HCT116 (cell line): ENCODE measurements around the gene SLC4A2. TPM values are rescaled to one million over a fixed set of nuclear protein-coding genes. Genes with fewer than 3 reads are reported as not detected.

Experiments
- ATAC-seq: fragments of 200-7000 bp; cut with Tn5 transposase; 2 replicates; pipeline ENCODE4 v1.9.1; 2020; ENCODE audit warnings: mild to moderate bottlenecking, moderate library complexity
- BruUV-seq: library from RNA; stranded (reverse); fragments of 400-500 nt; replicated peaks from 2 replicates; lab custom pipeline; 2021; lab: Mats Ljungman, UMichigan
- CTCF ChIA-PET: fragments of 300-600 bp; sonication (Branson Sonifier 250); formaldehyde crosslinking; loops from one replicate; lab custom pipeline; 2021; ENCODE audit warnings: antibody characterized with exemption; lab: Charles Lee
- POLR2A ChIA-PET: fragments of 300-600, 350-600 bp; sonication (Branson Sonifier 250); formaldehyde crosslinking; loops from one replicate; lab custom pipeline; 2021; ENCODE audit warnings: antibody characterized with exemption; lab: Charles Lee
- RAD21 ChIA-PET, 2 experiments: fragments of 300-600 bp; sonication (Branson Sonifier 250); formaldehyde crosslinking; loops; one replicate each; lab custom pipeline; 2023; ENCODE audit warnings: low total read pairs in 2 of 2; ENCODE audit not compliant: uncharacterized antibody in 2 of 2, unreplicated experiment in 2 of 2, low non-redundant PET in 1 of 2; lab: Charles Lee
- DNase-seq: peaks from one replicate; pipeline ENCODE4 v3.0.0-alpha.2; 2010; ENCODE audit warnings: low read depth, low spot score
- H2AFZ ChIP-seq: fragments of 200-600 bp; shearing (Covaris generic), sonication (generic); 2 replicates; pipeline ENCODE4 v1.6.1; 2017; ENCODE audit warnings: low read depth, mixed run types, mixed read lengths, antibody characterized with exemption, low read length; ENCODE audit not compliant: poor library complexity, severe bottlenecking
- H3K27ac ChIP-seq: 2 replicates; pipeline ENCODE4 v1.5.1; 2012; ENCODE audit warnings: low read depth, low read length
- H3K27me3 ChIP-seq: fragments of 200-600 bp; sonication (generic); 2 replicates; pipeline ENCODE4 v1.6.1; 2016; ENCODE audit warnings: mixed run types, low read length, mixed read lengths; ENCODE audit not compliant: insufficient read depth
- H3K36me3 ChIP-seq, 2 experiments: fragments of 200-500 bp in 1 of 2; fragments of 200-600 bp in 1 of 2; sonication (Bioruptor generic) in 1 of 2; sonication (generic) in 1 of 2; 2 replicates each; pipeline versions ENCODE4 v1.5.1 to v1.6.1; 2014 to 2016; ENCODE audit warnings: low read length in 2 of 2, inconsistent platforms in 1 of 2, mixed read lengths in 1 of 2, mixed run types in 1 of 2; ENCODE audit not compliant: insufficient read depth in 2 of 2, control insufficient read depth in 1 of 2
- H3K4me1 ChIP-seq, 2 experiments: fragments of 200-600 bp in 1 of 2; sonication (generic) in 1 of 2; 2 replicates each; pipeline versions ENCODE4 v1.5.1 to v1.6.1; 2012 to 2017; ENCODE audit warnings: low read length in 2 of 2, inconsistent platforms in 1 of 2, mild to moderate bottlenecking in 1 of 2, mixed read lengths in 1 of 2, mixed run types in 1 of 2, moderate library complexity in 1 of 2; ENCODE audit not compliant: insufficient read depth in 2 of 2, control insufficient read depth in 1 of 2
- H3K4me2 ChIP-seq: fragments of 200-600 bp; sonication (generic); 2 replicates; pipeline ENCODE4 v1.6.1; 2017; ENCODE audit warnings: mixed run types, low read length, mixed read lengths
- H3K4me3 ChIP-seq, 2 experiments: fragments of 200-600 bp in 1 of 2; sonication (generic) in 1 of 2; replicated peaks in 1 of 2; 2 replicates each; pipeline ENCODE4 v1.5.1; 2011 to 2016; ENCODE audit warnings: low read length in 2 of 2, control low read depth in 1 of 2, low read depth in 1 of 2, mild to moderate bottlenecking in 1 of 2, mixed read lengths in 1 of 2, mixed run types in 1 of 2
- H3K79me2 ChIP-seq: fragments of 200-600 bp; sonication (generic); 2 replicates; pipeline ENCODE4 v1.6.1; 2017; ENCODE audit warnings: mild to moderate bottlenecking, mixed run types, low read length, moderate library complexity, mixed read lengths; ENCODE audit not compliant: insufficient read depth
- H3K9ac ChIP-seq: fragments of 200-600 bp; sonication (generic); 2 replicates; pipeline ENCODE4 v1.6.1; 2016; ENCODE audit warnings: low read length, mixed read lengths
- H3K9me2 ChIP-seq: fragments of 200-600 bp; sonication (generic), shearing (Covaris generic); 2 replicates; pipeline ENCODE4 v1.6.1; 2017; ENCODE audit warnings: mixed run types, mild to moderate bottlenecking, moderate library complexity; ENCODE audit not compliant: insufficient read depth
- H3K9me3 ChIP-seq, 2 experiments: fragments of 200-500 bp in 1 of 2; fragments of 200-600 bp in 1 of 2; sonication (Bioruptor generic) in 1 of 2; sonication (generic) in 1 of 2; 2 replicates each; pipeline ENCODE4 v1.6.1; 2014 to 2017; ENCODE audit warnings: low read length in 2 of 2, mixed read lengths in 2 of 2, inconsistent platforms in 1 of 2, low read depth in 1 of 2, mild to moderate bottlenecking in 1 of 2, mixed run types in 1 of 2, moderate library complexity in 1 of 2; ENCODE audit not compliant: control insufficient read depth in 1 of 2, insufficient read depth in 1 of 2
- H4K20me1 ChIP-seq: fragments of 200-600 bp; sonication (generic), shearing (Covaris generic); 2 replicates; pipeline ENCODE4 v1.6.1; 2017; ENCODE audit warnings: mixed run types, mild to moderate bottlenecking, moderate library complexity; ENCODE audit not compliant: insufficient read depth
- CTCF ChIP-seq, 3 experiments: fragments of 200-600 bp in 1 of 3; sonication (generic) in 1 of 3; IDR thresholded peaks in 2 of 3; conservative IDR thresholded peaks in 1 of 3; 2 replicates each; pipeline ENCODE4 v1.5.1; 2012 to 2017; ENCODE audit warnings: low read depth in 2 of 3, low read length in 2 of 3, antibody characterized with exemption in 1 of 3, borderline replicate concordance in 1 of 3, control low read depth in 1 of 3, mild to moderate bottlenecking in 1 of 3, mixed read lengths in 1 of 3, mixed run types in 1 of 3, moderate library complexity in 1 of 3; ENCODE audit not compliant: insufficient read depth in 1 of 3
- POLR2A ChIP-seq: IDR thresholded peaks from 2 replicates; pipeline ENCODE4 v1.7.0; 2011; ENCODE audit warnings: borderline replicate concordance; ENCODE audit not compliant: insufficient read depth, insufficient read length; ENCODE audit errors: extremely low read depth
- POLR2AphosphoS5 ChIP-seq: IDR thresholded peaks from 2 replicates; pipeline ENCODE4 v1.6.1; 2011; ENCODE audit warnings: mild to moderate bottlenecking, low read depth, low read length, moderate library complexity
- ZFX ChIP-seq: fragments of 450-650 bp; IDR thresholded peaks from 2 replicates; pipeline ENCODE4 v1.6.1; 2017
- ZNF274 ChIP-seq: fragments of 200-500 bp; sonication (Bioruptor generic); IDR thresholded peaks from 2 replicates; pipeline ENCODE4 v1.6.1; 2014; ENCODE audit warnings: mild to moderate bottlenecking, low read depth, low read length, inconsistent platforms
- intact Hi-C: fragments of 100-400 bp; cut with micrococcal nuclease; formaldehyde crosslinking; loops from 2 replicates; pipeline ENCODE4 v1.10.0; 2022
- total RNA-seq: library from RNA; stranded (reverse); gene quantifications from one replicate; pipeline ENCODE4 v1.2.1, GENCODE V29; 2021; ENCODE audit not compliant: unreplicated experiment

Gene SLC4A2
- total RNA-seq, 1 experiment from 2014 or later, result 240 TPM

- Histone ChIP-seq H3K9me2 (no peaks in the 10 kb centered on the region), H3K9ac (no peak overlapping the region), H3K27me3 (no peaks in the 10 kb centered on the region), H3K4me2 (no peak overlapping the region), H3K79me2 (peaks cover 34% of the 10 kb centered on the region), H3K4me1 (peaks cover 17 to 42% of the 10 kb centered on the region in 2 experiments), H3K9me3 (no peaks in the 10 kb centered on the region), H3K36me3 (peaks cover 18 to 21% of the 10 kb centered on the region in 2 experiments; a peak in 3 of 4 replicates), H2AFZ (no peak overlapping the region), H3K4me3 (no peak overlapping the region), H4K20me1 (no peaks in the 10 kb centered on the region), H3K27ac (peak overlapping the region; percentile 94)
- ChIA-PET RAD21 (interaction anchor here in 1 of 2 experiments (1.5 kb wide), 1 partner anchor 16 kb away, joined by 3 read pairs; no protein-coding TSS in a partner anchor), POLR2A (interaction anchor here (1.2 to 1.5 kb wide), 3 partner anchors 9 to 16 kb away, joined by 4 to 5 read pairs (median 4); partner anchors contain the start of gene AGAP3), CTCF (interaction anchor here (0.6 to 1.3 kb wide), 5 partner anchors 9 to 68 kb away, joined by 3 to 4 read pairs (median 3); no protein-coding TSS in a partner anchor)
- TF ChIP-seq ZFX, result peak; percentile 39; the same call in 1 of the 2 replicates
- TF ChIP-seq POLR2AphosphoS5, result peak; percentile 45; the same call in 1 of the 2 replicates
- TF ChIP-seq POLR2A, result peak; percentile 16
- TF ChIP-seq ZNF274, result no peak
- peak in 2 of 3 experiments; percentile 57 to 62; a peak in 4 of 6 replicates for TF ChIP-seq CTCF (IDR thresholded peaks at IDR 0.05 in 2 of 3, conservative IDR thresholded peaks at IDR 0.05 in 1 of 3; ENCODE audit: borderline replicate concordance in 1 of 3, insufficient read depth in 1 of 3, low read depth in 2 of 3, low read length in 2 of 3)
- ATAC-seq (peak; percentile 44), DNase-seq (no peak)
- BruUV-seq, result no TSS peak
- intact Hi-C loops, result no loop called here
Observed at GRCh38 chr7:151076863-151077704, 17.7 kb downstream of the SLC4A2 start.
